ENCODE measurements around the gene PLXNB1.

The PLXNB1 gene, protein sequence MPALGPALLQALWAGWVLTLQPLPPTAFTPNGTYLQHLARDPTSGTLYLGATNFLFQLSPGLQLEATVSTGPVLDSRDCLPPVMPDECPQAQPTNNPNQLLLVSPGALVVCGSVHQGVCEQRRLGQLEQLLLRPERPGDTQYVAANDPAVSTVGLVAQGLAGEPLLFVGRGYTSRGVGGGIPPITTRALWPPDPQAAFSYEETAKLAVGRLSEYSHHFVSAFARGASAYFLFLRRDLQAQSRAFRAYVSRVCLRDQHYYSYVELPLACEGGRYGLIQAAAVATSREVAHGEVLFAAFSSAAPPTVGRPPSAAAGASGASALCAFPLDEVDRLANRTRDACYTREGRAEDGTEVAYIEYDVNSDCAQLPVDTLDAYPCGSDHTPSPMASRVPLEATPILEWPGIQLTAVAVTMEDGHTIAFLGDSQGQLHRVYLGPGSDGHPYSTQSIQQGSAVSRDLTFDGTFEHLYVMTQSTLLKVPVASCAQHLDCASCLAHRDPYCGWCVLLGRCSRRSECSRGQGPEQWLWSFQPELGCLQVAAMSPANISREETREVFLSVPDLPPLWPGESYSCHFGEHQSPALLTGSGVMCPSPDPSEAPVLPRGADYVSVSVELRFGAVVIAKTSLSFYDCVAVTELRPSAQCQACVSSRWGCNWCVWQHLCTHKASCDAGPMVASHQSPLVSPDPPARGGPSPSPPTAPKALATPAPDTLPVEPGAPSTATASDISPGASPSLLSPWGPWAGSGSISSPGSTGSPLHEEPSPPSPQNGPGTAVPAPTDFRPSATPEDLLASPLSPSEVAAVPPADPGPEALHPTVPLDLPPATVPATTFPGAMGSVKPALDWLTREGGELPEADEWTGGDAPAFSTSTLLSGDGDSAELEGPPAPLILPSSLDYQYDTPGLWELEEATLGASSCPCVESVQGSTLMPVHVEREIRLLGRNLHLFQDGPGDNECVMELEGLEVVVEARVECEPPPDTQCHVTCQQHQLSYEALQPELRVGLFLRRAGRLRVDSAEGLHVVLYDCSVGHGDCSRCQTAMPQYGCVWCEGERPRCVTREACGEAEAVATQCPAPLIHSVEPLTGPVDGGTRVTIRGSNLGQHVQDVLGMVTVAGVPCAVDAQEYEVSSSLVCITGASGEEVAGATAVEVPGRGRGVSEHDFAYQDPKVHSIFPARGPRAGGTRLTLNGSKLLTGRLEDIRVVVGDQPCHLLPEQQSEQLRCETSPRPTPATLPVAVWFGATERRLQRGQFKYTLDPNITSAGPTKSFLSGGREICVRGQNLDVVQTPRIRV (N-terminal part only)

DNA sequence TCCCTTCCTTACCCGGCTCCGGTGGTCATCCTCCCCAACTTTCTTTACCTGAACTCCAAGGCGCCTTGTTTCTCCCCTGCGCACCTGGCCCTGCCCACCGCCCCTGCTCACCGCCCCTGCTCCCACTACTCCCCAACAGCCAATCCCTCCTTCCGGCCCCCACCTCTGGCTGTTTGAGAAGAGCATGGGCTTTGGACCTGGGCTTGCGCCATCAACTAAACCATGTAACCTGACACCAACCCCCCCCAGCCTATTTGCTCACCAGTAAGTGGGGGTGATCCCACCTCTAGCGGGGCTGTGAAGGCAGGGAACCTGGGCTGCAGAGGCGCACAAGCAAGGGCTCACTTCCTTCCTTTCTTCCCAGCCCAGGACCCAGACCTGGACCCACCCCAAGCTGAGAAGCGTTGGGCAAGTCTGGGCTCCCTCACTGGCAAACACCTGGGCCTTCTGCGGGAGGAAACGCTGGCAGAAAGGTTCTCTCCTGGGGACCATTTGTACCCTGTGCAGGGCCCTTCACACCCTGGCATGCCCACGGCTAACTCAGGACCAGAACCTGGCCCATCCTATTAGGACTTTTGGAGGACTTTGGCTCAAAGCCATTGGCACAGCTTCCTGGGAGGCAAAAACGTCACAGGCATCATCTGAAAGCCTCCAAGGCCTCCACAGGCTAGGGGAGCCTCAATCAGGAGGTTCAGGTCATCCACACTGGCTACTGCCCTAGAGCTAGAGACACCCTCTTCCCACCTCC, at the start of gene PLXNB1:
PLXNB1 (minus strand) TSS at position 127 of the 748 bp plus-strand sequence. CDS start 5,475 bp downstream, outside the sequence.
- ChIA-PET CTCF (interaction anchor here (0.7 to 2.9 kb wide), 2 partner anchors 10 to 30 kb away, joined by 3 to 9 read pairs; partner anchors contain the start of genes CCDC51 and TMA7), POLR2A (interaction anchor here (1.2 kb wide), 1 partner anchor 10 kb away, joined by 3 read pairs; the partner anchor contains the start of genes CCDC51 and TMA7)
- H3K9me3 ChIP-seq (ENCODE audit: control insufficient read depth, insufficient read depth, low read depth, low read length): no peaks in the 10 kb centered on the region
- H3K27ac ChIP-seq (ENCODE audit: extremely low read depth, low read depth, low read length): peak within 1 kb of the TSS; percentile 66; the same call in 1 of the 2 replicates
- peaks cover 3% of the 10 kb centered on the region; the same call in 1 of the 2 replicates for H3K4me1 ChIP-seq (ENCODE audit: control insufficient read depth, insufficient read depth, low read length)
- peaks cover 0 to 38% of the 10 kb centered on the region in 2 experiments; a peak in 1 of 3 replicates for H3K36me3 ChIP-seq (ENCODE audit: control insufficient read depth in 2 of 2, insufficient read depth in 1 of 2, low read length in 2 of 2)
- H3K4me3 ChIP-seq (ENCODE audit: low read depth, low read length): peak within 1 kb of the TSS; percentile 70
- TF ChIP-seq SCRT1 (tag by site-specific recombination; IDR thresholded peaks at IDR 0.05; ENCODE audit: borderline replicate concordance): no peak
- peak; percentile 77 for TF ChIP-seq ZNF335 (tag by site-specific recombination; conservative IDR thresholded peaks at IDR 0.05)
- no peak for TF ChIP-seq ZNF37A (tag by site-specific recombination; IDR thresholded peaks at IDR 0.05)
- TF ChIP-seq MYNN (tag by site-specific recombination; IDR thresholded peaks at IDR 0.05; ENCODE audit: borderline replicate concordance): no peak; the same call in 1 of the 2 replicates
- TF ChIP-seq ZNF221 (tag by site-specific recombination; IDR thresholded peaks at IDR 0.05; ENCODE audit: borderline replicate concordance): no peak
- TF ChIP-seq, protein P1, sequence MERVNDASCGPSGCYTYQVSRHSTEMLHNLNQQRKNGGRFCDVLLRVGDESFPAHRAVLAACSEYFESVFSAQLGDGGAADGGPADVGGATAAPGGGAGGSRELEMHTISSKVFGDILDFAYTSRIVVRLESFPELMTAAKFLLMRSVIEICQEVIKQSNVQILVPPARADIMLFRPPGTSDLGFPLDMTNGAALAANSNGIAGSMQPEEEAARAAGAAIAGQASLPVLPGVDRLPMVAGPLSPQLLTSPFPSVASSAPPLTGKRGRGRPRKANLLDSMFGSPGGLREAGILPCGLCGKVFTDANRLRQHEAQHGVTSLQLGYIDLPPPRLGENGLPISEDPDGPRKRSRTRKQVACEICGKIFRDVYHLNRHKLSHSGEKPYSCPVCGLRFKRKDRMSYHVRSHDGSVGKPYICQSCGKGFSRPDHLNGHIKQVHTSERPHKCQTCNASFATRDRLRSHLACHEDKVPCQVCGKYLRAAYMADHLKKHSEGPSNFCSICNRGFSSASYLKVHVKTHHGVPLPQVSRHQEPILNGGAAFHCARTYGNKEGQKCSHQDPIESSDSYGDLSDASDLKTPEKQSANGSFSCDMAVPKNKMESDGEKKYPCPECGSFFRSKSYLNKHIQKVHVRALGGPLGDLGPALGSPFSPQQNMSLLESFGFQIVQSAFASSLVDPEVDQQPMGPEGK (tag by site-specific recombination; IDR thresholded peaks at IDR 0.05): peak; percentile 97
- no peak for TF ChIP-seq ZNF555 (tag by site-specific recombination; conservative IDR thresholded peaks at IDR 0.05)
- TF ChIP-seq SP7 (tag by site-specific recombination; IDR thresholded peaks at IDR 0.05): peak; percentile 73
- TF ChIP-seq PRDM10 (tag by site-specific recombination; IDR thresholded peaks at IDR 0.05): peak; percentile 91
- no peak for TF ChIP-seq ZNF830 (tag by site-specific recombination; IDR thresholded peaks at IDR 0.05; ENCODE audit: low read depth)
- no peak for TF ChIP-seq MEIS1 (CRISPR knock-in tag; IDR thresholded peaks at IDR 0.05; ENCODE audit: borderline replicate concordance)
- TF ChIP-seq REPIN1 (tag by site-specific recombination; IDR thresholded peaks at IDR 0.05; ENCODE audit: low read depth): no peak
- no peak for TF ChIP-seq ZNF214 (tag by site-specific recombination; IDR thresholded peaks at IDR 0.05; ENCODE audit: borderline replicate concordance)
- no peak for TF ChIP-seq ZNF548 (tag by site-specific recombination; IDR thresholded peaks at IDR 0.05)
- TF ChIP-seq, protein P2, sequence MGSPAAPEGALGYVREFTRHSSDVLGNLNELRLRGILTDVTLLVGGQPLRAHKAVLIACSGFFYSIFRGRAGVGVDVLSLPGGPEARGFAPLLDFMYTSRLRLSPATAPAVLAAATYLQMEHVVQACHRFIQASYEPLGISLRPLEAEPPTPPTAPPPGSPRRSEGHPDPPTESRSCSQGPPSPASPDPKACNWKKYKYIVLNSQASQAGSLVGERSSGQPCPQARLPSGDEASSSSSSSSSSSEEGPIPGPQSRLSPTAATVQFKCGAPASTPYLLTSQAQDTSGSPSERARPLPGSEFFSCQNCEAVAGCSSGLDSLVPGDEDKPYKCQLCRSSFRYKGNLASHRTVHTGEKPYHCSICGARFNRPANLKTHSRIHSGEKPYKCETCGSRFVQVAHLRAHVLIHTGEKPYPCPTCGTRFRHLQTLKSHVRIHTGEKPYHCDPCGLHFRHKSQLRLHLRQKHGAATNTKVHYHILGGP (tag by site-specific recombination; IDR thresholded peaks at IDR 0.05): no peak
- TF ChIP-seq, protein P3, sequence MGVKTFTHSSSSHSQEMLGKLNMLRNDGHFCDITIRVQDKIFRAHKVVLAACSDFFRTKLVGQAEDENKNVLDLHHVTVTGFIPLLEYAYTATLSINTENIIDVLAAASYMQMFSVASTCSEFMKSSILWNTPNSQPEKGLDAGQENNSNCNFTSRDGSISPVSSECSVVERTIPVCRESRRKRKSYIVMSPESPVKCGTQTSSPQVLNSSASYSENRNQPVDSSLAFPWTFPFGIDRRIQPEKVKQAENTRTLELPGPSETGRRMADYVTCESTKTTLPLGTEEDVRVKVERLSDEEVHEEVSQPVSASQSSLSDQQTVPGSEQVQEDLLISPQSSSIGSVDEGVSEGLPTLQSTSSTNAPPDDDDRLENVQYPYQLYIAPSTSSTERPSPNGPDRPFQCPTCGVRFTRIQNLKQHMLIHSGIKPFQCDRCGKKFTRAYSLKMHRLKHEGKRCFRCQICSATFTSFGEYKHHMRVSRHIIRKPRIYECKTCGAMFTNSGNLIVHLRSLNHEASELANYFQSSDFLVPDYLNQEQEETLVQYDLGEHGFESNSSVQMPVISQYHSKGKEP (tag by site-specific recombination; IDR thresholded peaks at IDR 0.05): no peak
- TF ChIP-seq ZNF785 (tag by site-specific recombination; IDR thresholded peaks at IDR 0.05): no peak
- no peak for TF ChIP-seq ZNF580 (tag by site-specific recombination; IDR thresholded peaks at IDR 0.05)
- TF ChIP-seq ZFP41 (tag by site-specific recombination; IDR thresholded peaks at IDR 0.05; ENCODE audit: borderline replicate concordance): no peak
- no peak; the same call in 1 of the 2 replicates for TF ChIP-seq OSR2 (tag by site-specific recombination; IDR thresholded peaks at IDR 0.05)
- TF ChIP-seq ZNF266 (tag by site-specific recombination; IDR thresholded peaks at IDR 0.05; ENCODE audit: low read depth): no peak
- no peak for TF ChIP-seq ZNF571 (tag by site-specific recombination; IDR thresholded peaks at IDR 0.05)
- no peak for TF ChIP-seq ZNF776 (tag by site-specific recombination; IDR thresholded peaks at IDR 0.05; ENCODE audit: borderline replicate concordance)

Measured in HEK293 (cell line).